Measurements from ENCODE around the gene C14orf93.

Gene C14orf93

GRCh38 chr14:22997676-22998323 is 12.1 kb downstream of the C14orf93 start:
- no peak for TF ChIP-seq CTCF (IDR thresholded peaks at IDR 0.05; ENCODE audit: insufficient read depth, missing control alignments)
- DNase-seq (ENCODE audit: insufficient read length, low spot score) (no peak), FAIRE-seq (no peak)

GRCh38 chr14:22996768-22997654 is 12.9 kb downstream of the C14orf93 start:
- no peak for DNase-seq (ENCODE audit: insufficient read length, low spot score)
- TF ChIP-seq CTCF (IDR thresholded peaks at IDR 0.05; ENCODE audit: insufficient read depth, missing control alignments), result no peak
- no peak for FAIRE-seq

GRCh38 chr14:22995889-22996625 is 13.9 kb downstream of the C14orf93 start:
- no peak for DNase-seq (ENCODE audit: insufficient read length, low spot score)
- FAIRE-seq, result no peak
- no peak for TF ChIP-seq CTCF (IDR thresholded peaks at IDR 0.05; ENCODE audit: insufficient read depth, missing control alignments)

- peak; percentile 72 for TF ChIP-seq CTCF (IDR thresholded peaks at IDR 0.05; ENCODE audit: insufficient read depth, missing control alignments)
- no peak for DNase-seq (ENCODE audit: insufficient read length, low spot score)
- no peak for FAIRE-seq
These were observed 15.1 kb downstream of the C14orf93 start for GRCh38 chr14:22994762-22995275.

DNA sequence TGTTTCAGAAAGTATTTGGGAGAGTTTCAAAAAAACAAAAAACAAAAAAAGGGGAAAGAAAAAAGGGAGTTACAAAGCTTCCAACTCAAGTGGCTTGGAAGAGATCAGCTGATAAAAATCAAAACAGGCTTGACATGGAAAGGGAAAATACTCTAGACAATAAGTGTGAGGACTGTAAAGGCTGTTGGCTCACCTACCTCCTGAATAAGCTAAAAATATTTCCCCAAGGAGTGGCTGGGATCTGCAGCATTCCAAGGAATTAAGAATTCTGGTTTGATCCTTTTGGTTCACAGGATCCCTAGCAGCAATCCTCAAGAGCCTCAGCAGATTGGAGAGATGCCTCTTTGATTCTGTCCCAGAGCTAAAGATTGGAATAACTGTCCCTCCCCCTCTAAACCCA is 16.4 kb downstream of the C14orf93 start:
- DNase-seq (ENCODE audit: insufficient read length, low spot score), result no peak
- no peak for TF ChIP-seq CTCF (IDR thresholded peaks at IDR 0.05; ENCODE audit: insufficient read depth, missing control alignments)
- no peak for FAIRE-seq

- no peak for FAIRE-seq
- no peak for TF ChIP-seq CTCF (IDR thresholded peaks at IDR 0.05; ENCODE audit: insufficient read depth, missing control alignments)
- DNase-seq (ENCODE audit: insufficient read length, low spot score), result no peak
These were observed 18.1 kb downstream of the C14orf93 start for GRCh38 chr14:22991852-22992251.

All from D721Med (cell line).